Lung (tissue), 12 donors: Measurements from ENCODE around the gene TBR1. TPM values are rescaled to one million over a fixed set of nuclear protein-coding genes. Genes with fewer than 3 reads are reported as not detected.

Experiments used
- ATAC-seq: fragments of 200-7000 bp; cut with Tn5 transposase; one replicate; pipeline ENCODE4 v1.9.1; 2020; ENCODE audit warnings: moderate number of reproducible peaks; ENCODE audit not compliant: insufficient read depth, low FRiP score
- DNase-seq, 3 donors: peaks; one replicate each; pipeline ENCODE4 v3.0.0-alpha.2; 2013 to 2017
- H3K27ac ChIP-seq, 2 donors: one replicate each; pipeline ENCODE4 v1.5.1; 2013; ENCODE audit warnings: mild to moderate bottlenecking in 2 of 2, moderate library complexity in 2 of 2, control low read depth in 1 of 2, inconsistent platforms in 1 of 2, low read depth in 1 of 2, low read length in 1 of 2
- H3K27me3 ChIP-seq, 3 donors: one replicate each; pipeline ENCODE4 v1.5.1; 2013; ENCODE audit warnings: low read length in 2 of 3; ENCODE audit not compliant: control insufficient read depth in 3 of 3, insufficient read depth in 3 of 3
- H3K36me3 ChIP-seq, 4 donors: one replicate each; pipeline ENCODE4 v1.5.1; 2013; ENCODE audit warnings: low read length in 4 of 4, mild to moderate bottlenecking in 1 of 4, moderate library complexity in 1 of 4; ENCODE audit not compliant: control insufficient read depth in 4 of 4, insufficient read depth in 4 of 4
- H3K4me1 ChIP-seq, 5 donors: one replicate each; pipeline ENCODE4 v1.5.1; 2013; ENCODE audit warnings: low read length in 5 of 5, mild to moderate bottlenecking in 2 of 5, moderate library complexity in 1 of 5; ENCODE audit not compliant: control insufficient read depth in 5 of 5, insufficient read depth in 5 of 5
- H3K4me3 ChIP-seq: one replicate; pipeline ENCODE4 v1.5.1; 2013; ENCODE audit warnings: mild to moderate bottlenecking, control low read depth, moderate library complexity
- H3K9ac ChIP-seq, 2 donors: one replicate each; pipeline ENCODE4 v1.5.1; 2013; ENCODE audit warnings: low read length in 2 of 2, control low read depth in 1 of 2; ENCODE audit not compliant: insufficient read depth in 1 of 2
- H3K9me3 ChIP-seq, 4 donors: one replicate each; pipeline ENCODE4 v1.5.1; 2013; ENCODE audit warnings: low read length in 3 of 4, mild to moderate bottlenecking in 1 of 4, moderate library complexity in 1 of 4; ENCODE audit not compliant: control insufficient read depth in 4 of 4, insufficient read depth in 3 of 4
- CTCF ChIP-seq: IDR thresholded peaks from 2 replicates; pipeline ENCODE4 v1.5.1; 2012; ENCODE audit warnings: mild to moderate bottlenecking; ENCODE audit errors: control extremely low read depth, extremely low read depth
- WGBS, 2 donors: extraction: QIAGEN DNeasy Blood & Tissue Kit; methylation state at CpG; one replicate each; pipeline ENCODE4 v1.1.7; 2013; 5-methylcytosine and 5-hydroxymethylcytosine counted together
- polyA plus RNA-seq, 2 donors: library from polyadenylated mRNA; stranded (reverse); fragments of 200-250 nt; gene quantifications; one replicate each; pipeline ENCODE4 v1.2.1, GENCODE V29; 2013
- total RNA-seq, 2 donors: library from RNA; depleted of rRNA in 1 of 2; stranded (reverse); fragments of >200 nt in 1 of 2; gene quantifications; one replicate each; pipeline ENCODE4 v1.2.1, GENCODE V29; 2014 to 2021
- donor health status: control.
- donor health status: control.
- donor health status: Bipolar disorder and iron deficiency.
- donor health status: healthy.
- donor health status: DM: yes; HTN: yes; CAD: no.

Gene TBR1
- total and polyA plus RNA-seq, 4 donors: 0.01 to 0.02 TPM; not detected in 2

GRCh38 chr2:161424891-161425727 is 9.0 kb downstream of the TBR1 start:
- WGBS, 2 donors: 13 to 21% methylated on average over 4 of the region's 4 CpGs
- peaks cover 0 to 24% (median 0%) of the 10 kb centered on the region in 4 donors for H3K9me3 ChIP-seq

GRCh38 chr2:161425728-161426454 is 9.8 kb downstream of the TBR1 start:
- no peak overlapping the region for H3K4me3 ChIP-seq
- H3K36me3 ChIP-seq: no peaks in the 10 kb centered on the region
- 23 to 27% methylated on average over 17 of the region's 17 CpGs for WGBS, 2 donors

More at GRCh38 chr2:161424891-161425727, 9.0 kb downstream of the TBR1 start:
- Histone ChIP-seq H3K9ac (no peak overlapping the region), H3K27ac (no peak overlapping the region), H3K36me3 (no peaks in the 10 kb centered on the region), H3K4me1 (peaks cover 0 to 19% (median 0%) of the 10 kb centered on the region in 5 donors), H3K4me3 (no peak overlapping the region), H3K27me3 (peaks cover 29 to 92% (median 90%) of the 10 kb centered on the region in 3 donors)
- no peak for TF ChIP-seq CTCF
- ATAC-seq: no peak
- DNase-seq: peak in 2 of 3 donors; percentile 15 to 65

GRCh38 chr2:161426455-161426921 is 10.4 kb downstream of the TBR1 start:
- H3K27ac ChIP-seq: no peak overlapping the region
- H3K9ac ChIP-seq: no peak overlapping the region
- H3K4me3 ChIP-seq: no peak overlapping the region
- DNase-seq (peak in 1 of 3 donors; percentile 67), ATAC-seq (no peak)
- peaks cover 0 to 19% (median 0%) of the 10 kb centered on the region in 5 donors for H3K4me1 ChIP-seq
- peaks cover 25 to 91% (median 89%) of the 10 kb centered on the region in 3 donors for H3K27me3 ChIP-seq
- 10 to 16% methylated on average over 13 of the region's 13 CpGs for WGBS, 2 donors
- peaks cover 0 to 24% (median 0%) of the 10 kb centered on the region in 4 donors for H3K9me3 ChIP-seq
- no peaks in the 10 kb centered on the region for H3K36me3 ChIP-seq
- no peak for TF ChIP-seq CTCF

More at GRCh38 chr2:161425728-161426454, 9.8 kb downstream of the TBR1 start:
- peaks cover 29 to 92% (median 89%) of the 10 kb centered on the region in 3 donors for H3K27me3 ChIP-seq
- DNase-seq (peak; percentile 11 to 46 (median 29)), ATAC-seq (no peak)
- no peak overlapping the region for H3K9ac ChIP-seq
- H3K27ac ChIP-seq: no peak overlapping the region
- TF ChIP-seq CTCF: no peak
- H3K4me1 ChIP-seq: peaks cover 0 to 19% (median 0%) of the 10 kb centered on the region in 5 donors
- peaks cover 0 to 24% (median 0%) of the 10 kb centered on the region in 4 donors for H3K9me3 ChIP-seq
